Cardiac fibroblast (primary cell): Measurements from ENCODE around the gene ADAMTS14.

Source experiments
- DNase-seq, 2 donors: peaks; one replicate each; pipeline versions ENCODE4 v3.0.0 to v3.0.0-alpha.2; 2010; ENCODE audit warnings: low read depth in 2 of 2
- H3K4me3 ChIP-seq, 2 donors: replicated peaks in 1 of 2; 1 replicate in 1 of 2; 2 replicates in 1 of 2; pipeline ENCODE4 v1.5.1; 2011; ENCODE audit warnings: low read depth in 2 of 2, low read length in 2 of 2, mild to moderate bottlenecking in 2 of 2, moderate library complexity in 1 of 2
- TF ChIP-seq, protein P1 (sequence below): IDR thresholded peaks from one replicate; pipeline ENCODE4 v1.5.1; 2011; ENCODE audit warnings: low read depth, mild to moderate bottlenecking, low read length, inconsistent platforms

ADAMTS14 gene

DNA sequence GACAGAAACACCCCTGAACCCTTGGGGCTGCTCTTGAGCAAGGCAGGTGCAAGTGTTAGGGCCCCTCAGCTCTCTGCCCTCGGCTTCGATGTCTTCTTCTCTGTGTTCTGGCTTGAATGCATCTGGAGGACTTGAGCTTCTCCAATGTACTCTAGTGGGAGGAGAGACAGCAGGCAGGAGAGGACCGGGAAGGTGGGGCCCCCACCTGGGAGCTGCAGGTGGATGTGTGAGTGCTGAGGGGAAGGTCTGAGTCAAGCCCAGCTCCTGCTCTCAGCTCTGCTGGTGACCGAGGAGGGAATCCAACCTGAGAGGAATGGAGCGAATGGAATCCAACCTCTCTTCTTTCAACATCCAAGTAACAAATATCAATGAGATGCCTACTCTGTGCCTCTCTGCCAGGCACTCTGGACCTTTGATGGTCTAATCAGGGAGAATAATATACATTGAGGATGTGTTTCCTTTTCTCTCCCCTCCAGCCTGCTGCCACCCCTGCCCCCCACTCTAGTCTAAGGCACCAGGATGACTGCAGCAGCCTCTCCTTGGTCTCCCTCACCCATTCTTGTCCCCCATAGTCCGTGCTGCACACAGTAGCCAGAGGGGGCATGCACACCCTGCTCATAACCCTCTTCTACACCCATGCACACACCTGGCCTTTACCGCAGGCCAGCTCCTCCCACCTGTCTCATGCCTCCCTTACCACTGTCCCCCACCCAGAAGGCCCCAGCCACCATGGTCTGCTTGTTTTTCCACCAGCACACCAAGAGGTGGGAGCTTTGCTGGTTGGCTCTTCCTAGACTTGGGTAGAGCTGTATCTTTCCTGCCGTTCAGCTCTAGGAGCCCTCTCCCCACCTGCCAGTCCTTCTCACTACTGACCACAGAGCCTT is 99.2 kb downstream of the ADAMTS14 start:
- no peak overlapping the region for H3K4me3 ChIP-seq
- TF ChIP-seq, protein P1, sequence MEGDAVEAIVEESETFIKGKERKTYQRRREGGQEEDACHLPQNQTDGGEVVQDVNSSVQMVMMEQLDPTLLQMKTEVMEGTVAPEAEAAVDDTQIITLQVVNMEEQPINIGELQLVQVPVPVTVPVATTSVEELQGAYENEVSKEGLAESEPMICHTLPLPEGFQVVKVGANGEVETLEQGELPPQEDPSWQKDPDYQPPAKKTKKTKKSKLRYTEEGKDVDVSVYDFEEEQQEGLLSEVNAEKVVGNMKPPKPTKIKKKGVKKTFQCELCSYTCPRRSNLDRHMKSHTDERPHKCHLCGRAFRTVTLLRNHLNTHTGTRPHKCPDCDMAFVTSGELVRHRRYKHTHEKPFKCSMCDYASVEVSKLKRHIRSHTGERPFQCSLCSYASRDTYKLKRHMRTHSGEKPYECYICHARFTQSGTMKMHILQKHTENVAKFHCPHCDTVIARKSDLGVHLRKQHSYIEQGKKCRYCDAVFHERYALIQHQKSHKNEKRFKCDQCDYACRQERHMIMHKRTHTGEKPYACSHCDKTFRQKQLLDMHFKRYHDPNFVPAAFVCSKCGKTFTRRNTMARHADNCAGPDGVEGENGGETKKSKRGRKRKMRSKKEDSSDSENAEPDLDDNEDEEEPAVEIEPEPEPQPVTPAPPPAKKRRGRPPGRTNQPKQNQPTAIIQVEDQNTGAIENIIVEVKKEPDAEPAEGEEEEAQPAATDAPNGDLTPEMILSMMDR = no peak
- DNase-seq = no peak

DNA sequence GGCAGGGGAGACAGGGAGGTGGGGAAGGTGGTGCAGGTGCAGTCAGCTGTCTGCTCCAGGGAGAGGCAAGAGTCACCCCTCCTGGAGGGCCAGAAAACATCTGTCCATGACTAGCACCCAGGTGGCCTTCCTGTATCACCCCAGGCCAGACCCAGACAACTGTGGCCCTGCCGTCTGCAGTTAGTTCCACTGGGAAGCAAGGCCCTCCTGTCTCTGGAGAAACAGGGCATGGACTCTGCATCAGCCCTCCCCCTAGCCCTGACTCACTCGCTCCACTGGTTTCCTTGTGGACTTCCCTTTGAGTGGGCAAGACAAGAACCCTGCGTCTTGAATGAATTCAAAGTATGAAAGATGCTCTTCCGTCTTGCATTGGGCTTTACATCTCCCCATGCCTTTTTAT is 100.3 kb downstream of the ADAMTS14 start:
- DNase-seq = no peak
- no peak overlapping the region for H3K4me3 ChIP-seq
- TF ChIP-seq, protein P1 = no peak

DNA sequence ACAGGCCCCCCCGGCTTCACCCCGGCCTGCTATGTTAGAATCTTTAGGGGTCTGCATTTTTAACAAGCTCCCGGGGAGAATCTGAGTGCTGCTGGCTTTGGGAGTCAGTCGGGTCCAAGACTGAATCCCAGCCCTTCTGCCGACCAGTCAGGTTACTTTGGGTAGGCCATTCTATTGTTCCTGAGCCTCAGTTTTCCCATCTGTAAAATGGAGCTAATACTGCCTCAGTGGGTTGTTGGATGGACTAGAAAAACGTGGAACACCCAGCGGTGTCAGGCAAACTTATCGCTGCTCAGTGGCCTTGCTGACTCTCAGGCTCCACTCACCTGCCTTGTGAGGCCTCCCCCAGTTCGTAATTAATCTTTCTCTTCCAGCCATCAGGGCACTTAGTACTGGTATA is 101.2 kb downstream of the ADAMTS14 start:
- no peak for DNase-seq
- TF ChIP-seq, protein P1 = no peak
- H3K4me3 ChIP-seq = no peak overlapping the region

DNA sequence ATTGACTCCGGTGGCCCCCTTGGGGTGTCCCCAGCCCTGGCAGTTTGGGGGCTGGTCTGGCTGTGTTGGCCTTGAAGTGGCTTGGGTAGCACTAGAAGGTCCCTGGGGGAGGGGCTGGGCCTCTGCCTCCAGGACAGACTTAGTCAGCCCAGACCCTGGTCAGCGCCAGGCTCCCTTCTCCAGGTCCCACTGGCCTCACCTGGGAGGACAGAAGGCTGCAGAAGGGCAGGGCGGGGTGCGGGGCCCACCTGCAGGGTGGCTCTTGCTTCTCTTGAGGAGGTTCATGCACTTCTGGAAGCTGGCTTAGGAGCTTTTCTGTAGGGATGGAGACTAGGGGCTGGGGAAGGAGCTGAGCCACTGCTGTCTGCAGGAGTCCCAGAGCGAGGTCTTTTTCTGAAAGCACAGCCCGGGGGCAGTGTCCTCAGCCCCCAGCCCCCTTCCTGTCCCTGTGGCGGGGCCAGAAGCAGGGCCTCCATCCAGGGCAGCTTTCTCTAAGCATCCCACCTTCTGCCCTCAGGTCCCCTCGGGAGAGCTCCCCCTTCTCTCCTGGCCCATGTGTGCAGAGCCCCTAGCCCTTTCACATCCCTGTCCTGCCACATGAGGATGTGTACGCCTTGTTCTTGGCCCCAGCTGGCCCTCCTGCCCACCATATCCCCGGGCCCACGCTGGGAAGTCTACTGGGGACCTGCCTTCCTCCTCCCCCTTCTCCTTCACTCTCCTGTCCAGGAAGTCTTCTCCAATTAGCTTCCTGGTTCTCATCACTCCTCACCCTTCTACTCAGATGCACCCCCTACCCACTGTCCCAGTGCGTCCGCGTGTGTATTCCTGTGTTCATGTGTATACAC is 101.9 kb downstream of the ADAMTS14 start:
- no peak overlapping the region for H3K4me3 ChIP-seq
- no peak for DNase-seq
- TF ChIP-seq, protein P1 = no peak

DNA sequence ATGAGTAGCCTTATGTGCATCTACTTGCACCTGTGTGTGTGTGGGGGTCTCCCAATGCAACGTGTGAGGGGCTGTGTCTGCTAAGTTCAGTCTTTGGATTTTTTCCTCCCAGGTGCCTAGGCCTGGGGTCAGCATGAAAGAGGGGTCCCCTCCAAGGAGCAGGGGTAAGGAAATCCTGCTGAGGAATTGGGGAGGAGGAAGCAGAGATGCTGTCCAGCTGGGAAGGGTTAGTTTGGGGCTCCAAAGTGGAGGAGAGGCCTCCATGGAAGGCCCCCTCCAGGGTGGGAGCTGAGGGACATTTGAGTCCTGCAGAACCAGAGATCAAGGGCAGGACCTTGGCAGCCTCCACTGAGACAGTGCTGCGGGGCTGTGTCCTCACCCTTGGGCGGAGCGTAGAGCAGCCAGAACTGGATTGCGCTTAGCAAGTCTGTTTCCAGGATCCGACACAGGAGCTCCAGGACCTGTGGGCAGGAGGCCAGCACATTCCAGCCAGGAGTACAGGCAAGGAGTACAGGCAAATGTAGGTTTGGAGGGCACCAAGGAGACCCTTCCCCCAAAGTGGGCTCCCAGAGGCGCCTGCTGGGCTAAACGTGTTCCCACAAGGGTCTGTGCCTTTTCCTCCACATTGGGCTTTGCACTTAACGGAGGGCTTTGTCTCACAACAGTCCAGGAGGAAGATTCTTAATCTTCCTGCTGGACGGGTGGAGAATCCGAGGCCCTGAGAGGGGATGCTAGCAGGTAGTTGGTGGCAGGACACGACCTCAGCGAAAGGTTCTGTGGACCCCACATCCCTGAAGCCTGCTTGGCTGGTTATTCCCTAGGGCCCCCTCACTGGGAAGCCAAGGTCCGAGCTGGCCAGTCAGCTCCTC is 102.7 kb downstream of the ADAMTS14 start:
- TF ChIP-seq, protein P1 = no peak
- no peak overlapping the region for H3K4me3 ChIP-seq
- no peak for DNase-seq
